ENCODE results near the gene CAPN7.

- TF ChIP-seq CTCF (IDR thresholded peaks at IDR 0.05 in 8 of 11, conservative IDR thresholded peaks at IDR 0.05 in 3 of 11) (peak in 1 of 11 experiments; percentile 24), POLR2A (IDR thresholded peaks at IDR 0.05) (no peak), POLR2AphosphoS5 (IDR thresholded peaks at IDR 0.05) (peak in 1 of 3 donors; percentile 3)
These were observed 94.5 kb downstream of the CAPN7 start for GRCh38 chr3:15300323-15301078.
